GM23338 (cell line): Measurements from ENCODE around the gene TRIM14. TPM values are rescaled to one million over a fixed set of nuclear protein-coding genes. Genes with fewer than 3 reads are reported as not detected.

Experiments
- ATAC-seq: fragments of 200-7000 bp; cut with Tn5 transposase; 3 replicates; pipeline ENCODE4 v1.9.1; 2020
- DNase-seq: peaks from one replicate; pipeline ENCODE4 v3.0.0-alpha.2; 2015; ENCODE audit warnings: low spot score
- H2AFZ ChIP-seq: fragments of 200-600 bp; sonication (generic); 2 replicates; pipeline ENCODE4 v1.8.0; 2016; ENCODE audit warnings: antibody characterized with exemption, mild to moderate bottlenecking, moderate library complexity
- H3F3A ChIP-seq: fragments of 200-600 bp; sonication (generic); replicated peaks from 2 replicates; pipeline ENCODE4 v1.8.0; 2017; ENCODE audit warnings: antibody characterized with exemption, mixed run types, low read depth
- H3K27ac ChIP-seq: fragments of 200-600 bp; sonication (generic); 2 replicates; pipeline ENCODE4 v1.6.1; 2016; ENCODE audit warnings: low read depth
- H3K27me3 ChIP-seq: fragments of 200-600 bp; sonication (generic); 2 replicates; pipeline ENCODE4 v1.8.0; 2016; ENCODE audit warnings: mild to moderate bottlenecking, mixed run types, moderate library complexity; ENCODE audit not compliant: insufficient read depth
- H3K36me3 ChIP-seq: fragments of 200-600 bp; sonication (generic); 2 replicates; pipeline ENCODE4 v1.8.0; 2016; ENCODE audit warnings: mild to moderate bottlenecking; ENCODE audit not compliant: insufficient read depth
- H3K4me1 ChIP-seq: fragments of 200-600 bp; sonication (generic); 2 replicates; pipeline ENCODE4 v1.8.0; 2016; ENCODE audit warnings: mild to moderate bottlenecking, moderate library complexity; ENCODE audit not compliant: insufficient read depth
- H3K4me2 ChIP-seq: fragments of 200-600 bp; sonication (generic); 2 replicates; pipeline ENCODE4 v1.7.1; 2017; ENCODE audit warnings: mixed run types
- H3K4me3 ChIP-seq: fragments of 200-600 bp; sonication (generic); 2 replicates; pipeline ENCODE4 v1.6.1; 2016; ENCODE audit warnings: mixed run types
- H3K79me2 ChIP-seq: fragments of 200-600 bp; sonication (generic); replicated peaks from 2 replicates; pipeline ENCODE4 v1.8.0; 2017; ENCODE audit warnings: mild to moderate bottlenecking; ENCODE audit not compliant: insufficient read depth
- H3K9me2 ChIP-seq: fragments of 200-600 bp; sonication (generic); 2 replicates; pipeline ENCODE4 v1.8.0; 2017; ENCODE audit not compliant: insufficient read depth
- H4K20me1 ChIP-seq: fragments of 200-600 bp; sonication (generic); replicated peaks from 2 replicates; pipeline ENCODE4 v1.8.0; 2017; ENCODE audit warnings: mild to moderate bottlenecking; ENCODE audit not compliant: insufficient read depth
- H3K27ac Mint-ChIP-seq: 2 replicates; pipeline ENCODE4 v1.8.0; 2020; ENCODE audit warnings: inconsistent platforms, mild to moderate bottlenecking, moderate library complexity, mixed read lengths
- H3K27me3 Mint-ChIP-seq: 3 replicates; pipeline ENCODE4 v1.8.0; 2022; ENCODE audit warnings: low read depth, mild to moderate bottlenecking, moderate library complexity, mixed read lengths, inconsistent platforms; ENCODE audit not compliant: insufficient read depth, poor library complexity
- H3K36me3 Mint-ChIP-seq: 3 replicates; pipeline ENCODE4 v1.8.0; 2021; ENCODE audit warnings: low read depth, mild to moderate bottlenecking, inconsistent platforms, moderate library complexity, mixed read lengths
- H3K4me1 Mint-ChIP-seq: 3 replicates; pipeline ENCODE4 v1.8.0; 2020; ENCODE audit warnings: mild to moderate bottlenecking, inconsistent platforms, mixed read lengths
- H3K4me3 Mint-ChIP-seq: 3 replicates; pipeline ENCODE4 v1.8.0; 2021; ENCODE audit warnings: moderate library complexity, mild to moderate bottlenecking, inconsistent platforms, mixed read lengths
- H3K9me3 Mint-ChIP-seq: 3 replicates; pipeline ENCODE4 v1.8.0; 2020; ENCODE audit warnings: moderate library complexity, mild to moderate bottlenecking, inconsistent platforms, mixed read lengths
- CREB1 ChIP-seq: fragments of 250-450 bp; sonication (Bioruptor Pico); IDR thresholded peaks from 2 replicates; pipeline ENCODE4 v1.5.0; 2020; ENCODE audit warnings: low read depth, mild to moderate bottlenecking, moderate library complexity
- EZH2 ChIP-seq: fragments of 200-600 bp; sonication (generic); IDR thresholded peaks from one replicate; pipeline ENCODE4 v1.8.0; 2017; ENCODE audit warnings: antibody characterized with exemption, mild to moderate bottlenecking, low read depth; ENCODE audit not compliant: unreplicated experiment
- EZH2phosphoT487 ChIP-seq: fragments of 200-600 bp; sonication (generic); IDR thresholded peaks from one replicate; pipeline ENCODE4 v1.8.1; 2018; ENCODE audit warnings: antibody characterized with exemption; ENCODE audit not compliant: unreplicated experiment
- JUNB ChIP-seq: IDR thresholded peaks from one replicate; pipeline ENCODE4 v1.6.1; 2016; ENCODE audit warnings: antibody characterized with exemption; ENCODE audit not compliant: unreplicated experiment
- NANOG ChIP-seq: IDR thresholded peaks from 2 replicates; pipeline ENCODE4 v1.6.1; 2016; ENCODE audit warnings: antibody characterized with exemption, borderline replicate concordance
- POLR2AphosphoS5 ChIP-seq: IDR thresholded peaks from 2 replicates; pipeline ENCODE4 v1.6.1; 2016; ENCODE audit warnings: antibody characterized with exemption, low read depth
- STAT1 ChIP-seq: IDR thresholded peaks from one replicate; pipeline ENCODE4 v1.6.1; 2016; ENCODE audit warnings: antibody characterized with exemption; ENCODE audit not compliant: unreplicated experiment
- ZNF114 ChIP-seq: fragments of 250-450 bp; sonication (Bioruptor Pico); IDR thresholded peaks from 2 replicates; pipeline ENCODE4 v1.5.0; 2020; ENCODE audit warnings: mild to moderate bottlenecking, moderate library complexity
- ZNF331 ChIP-seq: fragments of 250-450 bp; sonication (Bioruptor Pico); IDR thresholded peaks from 2 replicates; pipeline ENCODE4 v1.5.0; 2020; ENCODE audit warnings: low read depth, mild to moderate bottlenecking, moderate library complexity
- polyA plus RNA-seq: library from polyadenylated mRNA; unstranded; fragments of >200 nt; fragmentation: Nextera tagmentation; extraction: Ambion mirVana; gene quantifications from 2 replicates; pipeline ENCODE4 v1.2.1, GENCODE V29; 2016
- total RNA-seq: library from RNA; depleted of rRNA; stranded (reverse); fragments of >200 nt; shearing (Covaris generic); gene quantifications from 2 replicates; pipeline ENCODE4 v1.2.3, GENCODE V29; 2014
- TF ChIP-seq, protein P1 (sequence below): IDR thresholded peaks from one replicate; pipeline ENCODE4 v1.6.1; 2018; ENCODE audit warnings: antibody characterized with exemption; ENCODE audit not compliant: unreplicated experiment
- TF ChIP-seq, protein P2 (sequence below): fragments of 250-450 bp; sonication (Bioruptor Pico); IDR thresholded peaks from 2 replicates; pipeline ENCODE4 v1.5.0; 2020; ENCODE audit warnings: mild to moderate bottlenecking, moderate library complexity
- TF ChIP-seq, protein P3 (sequence below): IDR thresholded peaks from 2 replicates; pipeline ENCODE4 v1.6.1; 2016; ENCODE audit warnings: antibody characterized with exemption
- TF ChIP-seq, protein P4 (sequence below), 2 experiments: fragments of 200-600 bp in 1 of 2; sonication (generic) in 1 of 2; conservative IDR thresholded peaks; 2 replicates each; pipeline versions ENCODE4 v1.5.1 to v1.6.1; 2016 to 2017; ENCODE audit warnings: antibody characterized with exemption in 2 of 2, low read depth in 2 of 2, mild to moderate bottlenecking in 2 of 2, moderate library complexity in 1 of 2

Gene TRIM14
- total and polyA plus RNA-seq, 2 experiments from 2014 or later = 17.2 to 25.3 TPM

DNA sequence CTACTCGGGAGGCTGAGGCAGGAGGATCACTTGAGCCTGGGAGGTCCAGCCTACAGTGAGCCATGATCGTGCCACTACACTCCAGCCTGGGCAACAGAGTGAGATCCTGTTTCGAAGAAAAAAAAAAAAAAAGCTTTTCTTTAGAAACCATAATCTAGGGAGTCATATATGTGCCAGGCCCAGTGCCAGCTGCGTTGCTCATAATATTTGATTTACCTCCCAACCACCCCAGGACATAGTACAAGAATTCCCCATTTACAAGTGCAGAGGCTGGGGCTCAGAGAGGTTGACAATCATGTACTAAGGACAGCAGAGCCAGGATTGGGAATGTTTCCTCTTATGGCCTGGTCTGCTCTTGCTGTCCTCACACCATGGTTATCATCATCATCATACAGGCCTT is 25.1 kb upstream of the TRIM14 start:
- no peaks in the 10 kb centered on the region for H3K27me3 ChIP-seq
- ATAC-seq (no peak), DNase-seq (no peak)
- no peaks in the 10 kb centered on the region for H3K4me1 ChIP-seq
- no peak overlapping the region for H2AFZ ChIP-seq
- no peaks in the 10 kb centered on the region for H3K79me2 ChIP-seq
- no peaks in the 10 kb centered on the region for H3K36me3 ChIP-seq
- 0 out of 2 replicates have a peak, but pooled peaks cover 4% of the 10 kb centered on the region for H4K20me1 ChIP-seq
- Mint-ChIP-seq H3K4me1 (peaks cover 3% of the 10 kb centered on the region; the same call in 2 of the 3 replicates), H3K27ac (no peak overlapping the region), H3K36me3 (no peaks in the 10 kb centered on the region; the same call in 2 of the 3 replicates), H3K27me3 (peaks cover 7% of the 10 kb centered on the region), H3K4me3 (no peak overlapping the region), H3K9me3 (no peaks in the 10 kb centered on the region)
- H3K9me2 ChIP-seq = no peaks in the 10 kb centered on the region
- no peak overlapping the region for H3K4me2 ChIP-seq
- no peak overlapping the region for H3K4me3 ChIP-seq
- TF ChIP-seq ZNF114 (CRISPR knock-in tag) (no peak), POLR2AphosphoS5 (no peak), CREB1 (CRISPR knock-in tag) (no peak), NANOG (no peak), JUNB (no peak), EZH2 (no peak), EZH2phosphoT487 (no peak), STAT1 (no peak), ZNF331 (CRISPR knock-in tag) (no peak)
- TF ChIP-seq, protein P1, sequence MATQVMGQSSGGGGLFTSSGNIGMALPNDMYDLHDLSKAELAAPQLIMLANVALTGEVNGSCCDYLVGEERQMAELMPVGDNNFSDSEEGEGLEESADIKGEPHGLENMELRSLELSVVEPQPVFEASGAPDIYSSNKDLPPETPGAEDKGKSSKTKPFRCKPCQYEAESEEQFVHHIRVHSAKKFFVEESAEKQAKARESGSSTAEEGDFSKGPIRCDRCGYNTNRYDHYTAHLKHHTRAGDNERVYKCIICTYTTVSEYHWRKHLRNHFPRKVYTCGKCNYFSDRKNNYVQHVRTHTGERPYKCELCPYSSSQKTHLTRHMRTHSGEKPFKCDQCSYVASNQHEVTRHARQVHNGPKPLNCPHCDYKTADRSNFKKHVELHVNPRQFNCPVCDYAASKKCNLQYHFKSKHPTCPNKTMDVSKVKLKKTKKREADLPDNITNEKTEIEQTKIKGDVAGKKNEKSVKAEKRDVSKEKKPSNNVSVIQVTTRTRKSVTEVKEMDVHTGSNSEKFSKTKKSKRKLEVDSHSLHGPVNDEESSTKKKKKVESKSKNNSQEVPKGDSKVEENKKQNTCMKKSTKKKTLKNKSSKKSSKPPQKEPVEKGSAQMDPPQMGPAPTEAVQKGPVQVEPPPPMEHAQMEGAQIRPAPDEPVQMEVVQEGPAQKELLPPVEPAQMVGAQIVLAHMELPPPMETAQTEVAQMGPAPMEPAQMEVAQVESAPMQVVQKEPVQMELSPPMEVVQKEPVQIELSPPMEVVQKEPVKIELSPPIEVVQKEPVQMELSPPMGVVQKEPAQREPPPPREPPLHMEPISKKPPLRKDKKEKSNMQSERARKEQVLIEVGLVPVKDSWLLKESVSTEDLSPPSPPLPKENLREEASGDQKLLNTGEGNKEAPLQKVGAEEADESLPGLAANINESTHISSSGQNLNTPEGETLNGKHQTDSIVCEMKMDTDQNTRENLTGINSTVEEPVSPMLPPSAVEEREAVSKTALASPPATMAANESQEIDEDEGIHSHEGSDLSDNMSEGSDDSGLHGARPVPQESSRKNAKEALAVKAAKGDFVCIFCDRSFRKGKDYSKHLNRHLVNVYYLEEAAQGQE = no peak
- TF ChIP-seq, protein P2, sequence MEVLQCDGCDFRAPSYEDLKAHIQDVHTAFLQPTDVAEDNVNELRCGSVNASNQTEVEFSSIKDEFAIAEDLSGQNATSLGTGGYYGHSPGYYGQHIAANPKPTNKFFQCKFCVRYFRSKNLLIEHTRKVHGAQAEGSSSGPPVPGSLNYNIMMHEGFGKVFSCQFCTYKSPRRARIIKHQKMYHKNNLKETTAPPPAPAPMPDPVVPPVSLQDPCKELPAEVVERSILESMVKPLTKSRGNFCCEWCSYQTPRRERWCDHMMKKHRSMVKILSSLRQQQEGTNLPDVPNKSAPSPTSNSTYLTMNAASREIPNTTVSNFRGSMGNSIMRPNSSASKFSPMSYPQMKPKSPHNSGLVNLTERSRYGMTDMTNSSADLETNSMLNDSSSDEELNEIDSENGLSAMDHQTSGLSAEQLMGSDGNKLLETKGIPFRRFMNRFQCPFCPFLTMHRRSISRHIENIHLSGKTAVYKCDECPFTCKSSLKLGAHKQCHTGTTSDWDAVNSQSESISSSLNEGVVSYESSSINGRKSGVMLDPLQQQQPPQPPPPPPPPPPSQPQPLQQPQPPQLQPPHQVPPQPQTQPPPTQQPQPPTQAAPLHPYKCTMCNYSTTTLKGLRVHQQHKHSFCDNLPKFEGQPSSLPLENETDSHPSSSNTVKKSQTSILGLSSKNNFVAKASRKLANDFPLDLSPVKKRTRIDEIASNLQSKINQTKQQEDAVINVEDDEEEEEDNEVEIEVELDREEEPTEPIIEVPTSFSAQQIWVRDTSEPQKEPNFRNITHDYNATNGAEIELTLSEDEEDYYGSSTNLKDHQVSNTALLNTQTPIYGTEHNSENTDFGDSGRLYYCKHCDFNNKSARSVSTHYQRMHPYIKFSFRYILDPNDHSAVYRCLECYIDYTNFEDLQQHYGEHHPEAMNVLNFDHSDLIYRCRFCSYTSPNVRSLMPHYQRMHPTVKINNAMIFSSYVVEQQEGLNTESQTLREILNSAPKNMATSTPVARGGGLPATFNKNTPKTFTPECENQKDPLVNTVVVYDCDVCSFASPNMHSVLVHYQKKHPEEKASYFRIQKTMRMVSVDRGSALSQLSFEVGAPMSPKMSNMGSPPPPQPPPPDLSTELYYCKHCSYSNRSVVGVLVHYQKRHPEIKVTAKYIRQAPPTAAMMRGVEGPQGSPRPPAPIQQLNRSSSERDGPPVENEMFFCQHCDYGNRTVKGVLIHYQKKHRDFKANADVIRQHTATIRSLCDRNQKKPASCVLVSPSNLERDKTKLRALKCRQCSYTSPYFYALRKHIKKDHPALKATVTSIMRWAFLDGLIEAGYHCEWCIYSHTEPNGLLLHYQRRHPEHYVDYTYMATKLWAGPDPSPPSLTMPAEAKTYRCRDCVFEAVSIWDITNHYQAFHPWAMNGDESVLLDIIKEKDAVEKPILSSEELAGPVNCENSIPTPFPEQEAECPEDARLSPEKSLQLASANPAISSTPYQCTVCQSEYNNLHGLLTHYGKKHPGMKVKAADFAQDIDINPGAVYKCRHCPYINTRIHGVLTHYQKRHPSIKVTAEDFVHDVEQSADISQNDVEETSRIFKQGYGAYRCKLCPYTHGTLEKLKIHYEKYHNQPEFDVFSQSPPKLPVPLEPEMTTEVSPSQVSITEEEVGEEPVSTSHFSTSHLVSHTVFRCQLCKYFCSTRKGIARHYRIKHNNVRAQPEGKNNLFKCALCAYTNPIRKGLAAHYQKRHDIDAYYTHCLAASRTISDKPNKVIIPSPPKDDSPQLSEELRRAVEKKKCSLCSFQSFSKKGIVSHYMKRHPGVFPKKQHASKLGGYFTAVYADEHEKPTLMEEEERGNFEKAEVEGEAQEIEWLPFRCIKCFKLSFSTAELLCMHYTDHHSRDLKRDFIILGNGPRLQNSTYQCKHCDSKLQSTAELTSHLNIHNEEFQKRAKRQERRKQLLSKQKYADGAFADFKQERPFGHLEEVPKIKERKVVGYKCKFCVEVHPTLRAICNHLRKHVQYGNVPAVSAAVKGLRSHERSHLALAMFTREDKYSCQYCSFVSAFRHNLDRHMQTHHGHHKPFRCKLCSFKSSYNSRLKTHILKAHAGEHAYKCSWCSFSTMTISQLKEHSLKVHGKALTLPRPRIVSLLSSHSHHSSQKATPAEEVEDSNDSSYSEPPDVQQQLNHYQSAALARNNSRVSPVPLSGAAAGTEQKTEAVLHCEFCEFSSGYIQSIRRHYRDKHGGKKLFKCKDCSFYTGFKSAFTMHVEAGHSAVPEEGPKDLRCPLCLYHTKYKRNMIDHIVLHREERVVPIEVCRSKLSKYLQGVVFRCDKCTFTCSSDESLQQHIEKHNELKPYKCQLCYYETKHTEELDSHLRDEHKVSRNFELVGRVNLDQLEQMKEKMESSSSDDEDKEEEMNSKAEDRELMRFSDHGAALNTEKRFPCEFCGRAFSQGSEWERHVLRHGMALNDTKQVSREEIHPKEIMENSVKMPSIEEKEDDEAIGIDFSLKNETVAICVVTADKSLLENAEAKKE (CRISPR knock-in tag) = no peak
- TF ChIP-seq, protein P3, sequence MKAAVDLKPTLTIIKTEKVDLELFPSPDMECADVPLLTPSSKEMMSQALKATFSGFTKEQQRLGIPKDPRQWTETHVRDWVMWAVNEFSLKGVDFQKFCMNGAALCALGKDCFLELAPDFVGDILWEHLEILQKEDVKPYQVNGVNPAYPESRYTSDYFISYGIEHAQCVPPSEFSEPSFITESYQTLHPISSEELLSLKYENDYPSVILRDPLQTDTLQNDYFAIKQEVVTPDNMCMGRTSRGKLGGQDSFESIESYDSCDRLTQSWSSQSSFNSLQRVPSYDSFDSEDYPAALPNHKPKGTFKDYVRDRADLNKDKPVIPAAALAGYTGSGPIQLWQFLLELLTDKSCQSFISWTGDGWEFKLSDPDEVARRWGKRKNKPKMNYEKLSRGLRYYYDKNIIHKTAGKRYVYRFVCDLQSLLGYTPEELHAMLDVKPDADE = no peak
- TF ChIP-seq, protein P4, sequence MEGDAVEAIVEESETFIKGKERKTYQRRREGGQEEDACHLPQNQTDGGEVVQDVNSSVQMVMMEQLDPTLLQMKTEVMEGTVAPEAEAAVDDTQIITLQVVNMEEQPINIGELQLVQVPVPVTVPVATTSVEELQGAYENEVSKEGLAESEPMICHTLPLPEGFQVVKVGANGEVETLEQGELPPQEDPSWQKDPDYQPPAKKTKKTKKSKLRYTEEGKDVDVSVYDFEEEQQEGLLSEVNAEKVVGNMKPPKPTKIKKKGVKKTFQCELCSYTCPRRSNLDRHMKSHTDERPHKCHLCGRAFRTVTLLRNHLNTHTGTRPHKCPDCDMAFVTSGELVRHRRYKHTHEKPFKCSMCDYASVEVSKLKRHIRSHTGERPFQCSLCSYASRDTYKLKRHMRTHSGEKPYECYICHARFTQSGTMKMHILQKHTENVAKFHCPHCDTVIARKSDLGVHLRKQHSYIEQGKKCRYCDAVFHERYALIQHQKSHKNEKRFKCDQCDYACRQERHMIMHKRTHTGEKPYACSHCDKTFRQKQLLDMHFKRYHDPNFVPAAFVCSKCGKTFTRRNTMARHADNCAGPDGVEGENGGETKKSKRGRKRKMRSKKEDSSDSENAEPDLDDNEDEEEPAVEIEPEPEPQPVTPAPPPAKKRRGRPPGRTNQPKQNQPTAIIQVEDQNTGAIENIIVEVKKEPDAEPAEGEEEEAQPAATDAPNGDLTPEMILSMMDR (conservative IDR thresholded peaks at IDR 0.05; ENCODE audit: low read depth in 2 of 2) = no peak
- H3K27ac ChIP-seq = no peak overlapping the region
- H3F3A ChIP-seq = no peaks in the 10 kb centered on the region
